ENCODE data around the gene CCDC149.

Gene CCDC149

GRCh38 chr4:24808955-24809354 is 103.9 kb downstream of the CCDC149 start:
- H3K27me3 Mint-ChIP-seq (ENCODE audit: low read depth), result peaks cover 4% of the 10 kb centered on the region
- no peak overlapping the region for H3K4me3 Mint-ChIP-seq
- peaks cover 8% of the 10 kb centered on the region for H3K9me3 Mint-ChIP-seq
- peaks cover 6% of the 10 kb centered on the region for H3K4me1 Mint-ChIP-seq
- H3K36me3 Mint-ChIP-seq (ENCODE audit: low read depth), result peaks cover 33% of the 10 kb centered on the region
- no peak overlapping the region for H3K27ac Mint-ChIP-seq
- no peak for TF ChIP-seq CTCF (IDR thresholded peaks at IDR 0.05; ENCODE audit: unreplicated experiment in 3 of 3)

- H3K9me3 Mint-ChIP-seq, result peaks cover 8% of the 10 kb centered on the region
- TF ChIP-seq CTCF (IDR thresholded peaks at IDR 0.05; ENCODE audit: unreplicated experiment in 3 of 3), result no peak
- H3K4me1 Mint-ChIP-seq, result peaks cover 13% of the 10 kb centered on the region
- H3K4me3 Mint-ChIP-seq, result no peak overlapping the region
- H3K27me3 Mint-ChIP-seq (ENCODE audit: low read depth), result peaks cover 9% of the 10 kb centered on the region
- no peak overlapping the region for H3K27ac Mint-ChIP-seq
- H3K36me3 Mint-ChIP-seq (ENCODE audit: low read depth), result peaks cover 33% of the 10 kb centered on the region
Measured at GRCh38 chr4:24808261-24808660, 104.6 kb downstream of the CCDC149 start.

- Mint-ChIP-seq H3K4me1 (peaks cover 20% of the 10 kb centered on the region), H3K9me3 (peaks cover 8% of the 10 kb centered on the region), H3K27me3 (ENCODE audit: low read depth) (peaks cover 10% of the 10 kb centered on the region), H3K4me3 (no peak overlapping the region), H3K36me3 (ENCODE audit: low read depth) (peaks cover 32% of the 10 kb centered on the region), H3K27ac (no peak overlapping the region)
- no peak for TF ChIP-seq CTCF (IDR thresholded peaks at IDR 0.05; ENCODE audit: unreplicated experiment in 3 of 3)
Measured at GRCh38 chr4:24807611-24808010, 105.2 kb downstream of the CCDC149 start.

- TF ChIP-seq CTCF (IDR thresholded peaks at IDR 0.05; ENCODE audit: unreplicated experiment in 3 of 3), result no peak
- H3K36me3 Mint-ChIP-seq (ENCODE audit: low read depth), result peaks cover 22% of the 10 kb centered on the region
- H3K27me3 Mint-ChIP-seq (ENCODE audit: low read depth), result peaks cover 20% of the 10 kb centered on the region
- no peak overlapping the region for H3K27ac Mint-ChIP-seq
- peaks cover 29% of the 10 kb centered on the region for H3K4me1 Mint-ChIP-seq
- H3K9me3 Mint-ChIP-seq, result no peaks in the 10 kb centered on the region
- no peak overlapping the region for H3K4me3 Mint-ChIP-seq
Measured at GRCh38 chr4:24806206-24806990, 106.4 kb downstream of the CCDC149 start.

GRCh38 chr4:24805566-24805965 is 107.3 kb downstream of the CCDC149 start:
- Mint-ChIP-seq H3K4me3 (no peak overlapping the region), H3K27ac (no peak overlapping the region), H3K9me3 (no peaks in the 10 kb centered on the region), H3K36me3 (ENCODE audit: low read depth) (peaks cover 14% of the 10 kb centered on the region), H3K27me3 (ENCODE audit: low read depth) (peaks cover 29% of the 10 kb centered on the region), H3K4me1 (peaks cover 37% of the 10 kb centered on the region)
- no peak for TF ChIP-seq CTCF (IDR thresholded peaks at IDR 0.05; ENCODE audit: unreplicated experiment in 3 of 3)

- peaks cover 11% of the 10 kb centered on the region for H3K36me3 Mint-ChIP-seq (ENCODE audit: low read depth)
- peaks cover 34% of the 10 kb centered on the region for H3K27me3 Mint-ChIP-seq (ENCODE audit: low read depth)
- H3K4me1 Mint-ChIP-seq, result peaks cover 41% of the 10 kb centered on the region
- H3K4me3 Mint-ChIP-seq, result no peak overlapping the region
- no peak overlapping the region for H3K27ac Mint-ChIP-seq
- TF ChIP-seq CTCF (IDR thresholded peaks at IDR 0.05; ENCODE audit: unreplicated experiment in 3 of 3), result no peak
- no peaks in the 10 kb centered on the region for H3K9me3 Mint-ChIP-seq
Measured at GRCh38 chr4:24805067-24805466, 107.8 kb downstream of the CCDC149 start.
